GM19239 (cell line): ENCODE measurements around the gene GRIK3.
A peak's percentile ranks its signal among the peaks of the same experiment; 100 is the strongest.

Experiments used
- DNase-seq: peaks from one replicate; pipeline ENCODE4 v3.0.0; 2011; ENCODE audit warnings: low spot score; ENCODE audit not compliant: insufficient read length
- FAIRE-seq: peaks from 2 replicates; lab custom pipeline; 2011; peaks lifted over from hg19 to GRCh38; lab: Jason Lieb, UNC

Gene GRIK3

GRCh38 chr1:36884029-36884701 is 150.2 kb downstream of the GRIK3 start:
- peak; percentile 11 for FAIRE-seq
- DNase-seq, result no peak

DNA sequence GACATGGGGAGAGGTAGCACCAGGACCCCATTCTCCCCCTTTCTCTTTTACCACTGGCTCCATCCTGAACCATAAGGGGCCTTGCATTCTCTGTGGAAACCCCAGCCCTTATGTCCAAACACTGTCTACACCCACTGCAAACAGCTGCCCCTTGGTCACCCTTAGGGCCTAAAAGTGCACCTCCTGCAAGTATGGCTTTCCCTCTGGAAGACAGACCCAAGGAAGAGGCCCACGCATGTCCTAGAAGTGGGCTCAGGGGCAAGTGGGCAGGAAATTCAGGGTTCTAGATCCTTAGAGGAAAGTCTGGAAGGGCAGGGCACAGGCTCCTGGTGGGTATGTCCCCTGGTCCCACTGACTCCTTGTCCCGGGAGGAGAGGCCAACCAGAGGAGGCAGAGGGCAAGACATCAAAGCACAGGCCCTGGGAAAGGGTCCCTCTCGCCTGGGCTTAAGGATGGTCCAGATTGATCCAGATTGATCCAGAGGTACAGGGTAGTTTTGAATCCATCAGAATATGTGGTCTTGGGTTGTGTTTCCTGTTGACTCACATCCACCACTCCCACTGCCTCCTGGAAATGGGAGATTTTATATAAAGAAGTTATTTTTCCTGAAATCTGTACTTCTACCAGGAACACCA is 150.9 kb downstream of the GRIK3 start:
- FAIRE-seq (no peak), DNase-seq (no peak)

DNA sequence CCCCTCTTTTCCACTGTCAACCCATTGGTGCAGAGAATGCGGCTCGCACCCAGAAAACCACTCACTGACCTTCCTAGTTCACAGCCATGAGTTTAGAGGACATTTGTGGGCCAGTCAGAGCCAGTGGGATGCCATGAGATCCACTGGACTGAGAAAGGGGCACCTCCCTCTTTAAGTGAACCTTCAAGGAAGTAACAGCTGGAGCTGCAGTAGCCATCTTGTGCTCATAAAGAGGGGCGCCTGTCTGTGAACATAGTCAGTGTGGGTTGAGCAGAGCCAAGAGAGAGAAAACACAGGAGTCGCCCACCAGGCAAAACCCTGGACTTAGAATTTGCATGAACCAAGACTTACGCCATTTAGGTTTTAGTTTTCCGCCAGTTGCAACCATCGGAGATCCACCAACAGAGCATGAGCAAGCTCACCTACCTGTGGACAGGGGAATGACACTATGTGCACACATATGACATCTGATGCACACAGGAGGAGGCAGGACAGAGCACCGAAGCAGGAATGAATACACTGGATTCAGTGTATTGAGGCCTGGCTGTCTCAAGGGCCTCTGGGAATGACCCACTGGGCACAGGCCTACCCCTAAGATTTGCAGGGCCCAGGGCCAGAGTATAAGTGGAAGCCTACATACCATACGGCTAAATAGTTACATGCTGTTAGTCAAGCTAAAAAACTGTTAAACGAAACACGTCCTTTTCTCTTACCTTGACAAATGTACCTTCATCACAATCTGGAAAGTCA is 151.6 kb downstream of the GRIK3 start:
- FAIRE-seq, result no peak
- DNase-seq, result no peak

- DNase-seq (no peak), FAIRE-seq (no peak)
These were observed 152.8 kb downstream of the GRIK3 start for GRCh38 chr1:36881541-36881940.

- no peak for FAIRE-seq
These were observed 153.3 kb downstream of the GRIK3 start for GRCh38 chr1:36881068-36881405.

DNA sequence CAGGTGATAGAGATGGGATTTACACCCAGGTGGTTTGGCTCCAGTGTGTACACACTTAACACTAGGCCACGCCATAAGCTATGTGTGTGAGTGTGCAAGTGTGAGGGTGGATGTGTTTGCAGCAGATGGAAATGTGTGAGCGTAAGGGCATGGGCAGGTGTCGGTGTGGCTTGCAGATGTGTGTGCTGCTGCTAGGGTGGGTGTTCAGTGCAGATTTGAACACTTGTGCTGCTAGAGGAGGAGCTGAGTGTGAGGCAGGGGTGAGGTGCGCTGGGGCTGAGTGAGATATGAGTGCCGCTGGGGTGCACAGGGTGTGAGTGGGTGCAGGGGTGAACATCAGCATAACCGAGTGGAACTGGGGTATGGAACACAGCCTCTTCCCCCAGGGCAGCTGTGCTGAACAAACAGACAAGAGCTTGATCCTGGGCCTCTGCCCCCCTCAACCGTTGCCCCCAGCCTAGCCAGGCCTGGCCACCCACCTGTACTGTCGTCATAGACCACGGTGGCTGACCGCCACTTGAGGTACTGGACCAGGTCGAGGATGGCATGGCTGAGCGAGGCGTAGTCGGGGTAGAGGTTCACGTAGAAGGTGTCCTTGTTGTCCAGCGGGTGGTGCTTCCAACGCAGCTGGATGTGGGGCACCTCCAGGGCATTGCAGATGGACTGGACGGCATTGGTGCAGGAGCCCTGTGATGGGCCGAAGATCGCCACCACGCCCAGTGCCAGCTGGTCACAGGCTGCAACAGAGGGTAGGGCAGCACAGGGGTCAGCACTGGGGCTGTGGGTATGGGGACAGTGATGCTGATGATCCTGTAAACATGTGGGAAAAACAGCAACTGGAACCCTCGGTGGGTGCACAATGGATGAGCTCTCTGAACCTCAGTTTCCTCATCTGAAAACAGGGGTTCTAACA is 153.9 kb downstream of the GRIK3 start:
- DNase-seq (no peak), FAIRE-seq (no peak)

More at GRCh38 chr1:36881068-36881405, 153.3 kb downstream of the GRIK3 start:
- no peak for DNase-seq

DNA sequence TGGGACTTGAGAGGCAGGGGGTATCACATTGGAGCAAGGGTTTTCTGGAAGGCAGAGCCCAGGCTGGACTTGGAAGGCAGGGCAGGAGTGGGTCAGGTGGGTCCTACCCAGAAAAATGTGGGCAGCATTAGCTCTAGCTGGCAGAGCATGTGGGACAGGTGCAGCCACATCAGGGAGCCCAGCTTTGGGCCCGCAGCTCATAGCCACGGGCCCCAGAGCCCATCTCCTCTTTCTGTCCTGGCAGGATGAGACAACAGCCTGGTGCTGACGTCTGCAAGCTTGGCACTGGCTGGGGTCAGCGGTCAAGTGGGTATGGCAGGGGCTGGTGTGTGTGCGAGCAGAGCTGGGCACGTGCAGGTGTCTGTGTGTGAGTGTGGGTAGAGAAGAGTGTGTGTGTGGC is 154.7 kb downstream of the GRIK3 start:
- DNase-seq (no peak), FAIRE-seq (no peak)

DNA sequence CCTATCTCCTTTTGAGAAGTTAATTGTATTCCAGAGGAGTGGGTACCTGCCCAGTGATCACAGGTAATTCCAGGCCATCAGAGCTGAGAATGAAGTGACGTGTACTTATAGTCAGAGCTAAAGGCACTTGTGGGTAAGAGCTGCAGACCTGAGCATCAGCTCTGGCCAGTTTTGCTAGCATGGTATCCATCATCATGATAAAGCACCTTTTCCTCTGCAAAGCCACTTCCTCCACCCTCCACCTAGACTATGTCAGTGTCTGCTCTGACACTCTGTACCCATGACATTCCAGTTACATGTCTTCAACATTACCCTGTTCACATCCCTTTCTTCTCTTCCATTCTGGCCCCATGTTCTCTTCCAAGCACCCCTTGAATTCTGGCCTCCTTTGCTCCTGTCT is 157.3 kb downstream of the GRIK3 start:
- no peak for DNase-seq
- FAIRE-seq, result no peak

DNA sequence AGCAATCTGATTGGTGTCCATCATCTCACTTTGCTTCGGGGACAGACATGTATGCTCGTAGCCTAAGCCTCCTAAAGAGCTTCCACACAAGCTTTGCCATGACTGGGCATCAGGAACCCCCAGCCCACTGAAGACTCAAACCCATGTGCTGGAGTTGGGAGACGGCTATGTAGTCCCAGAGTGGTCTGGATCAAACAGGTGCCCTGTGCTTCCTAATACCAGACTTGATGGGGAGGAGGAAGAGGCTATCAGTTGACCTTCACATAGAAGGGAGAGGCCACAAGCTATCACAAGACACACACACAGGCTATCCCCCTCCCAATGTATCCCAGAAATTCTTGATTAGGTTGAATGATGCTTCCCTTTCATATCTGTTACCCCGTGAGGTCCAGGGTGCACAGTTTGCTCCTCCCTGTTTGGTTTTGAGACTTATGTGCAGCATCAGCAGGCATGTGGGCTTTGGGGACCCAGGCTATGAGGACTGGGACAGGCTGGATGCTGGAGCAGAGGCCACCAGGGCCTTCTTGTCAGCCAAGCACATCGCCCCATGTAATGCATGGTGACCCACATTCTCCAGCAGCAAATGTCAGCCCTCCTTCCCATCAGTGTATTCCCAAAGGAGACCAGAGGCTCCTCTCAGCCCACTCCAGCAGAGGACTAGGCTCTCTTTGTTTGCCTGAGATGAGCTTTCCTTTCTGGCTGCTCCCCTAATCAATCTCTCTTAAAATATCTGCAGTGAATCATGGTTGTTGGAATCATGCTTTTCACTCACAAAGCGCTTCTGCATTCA is 159.8 kb downstream of the GRIK3 start:
- FAIRE-seq, result no peak

DNA sequence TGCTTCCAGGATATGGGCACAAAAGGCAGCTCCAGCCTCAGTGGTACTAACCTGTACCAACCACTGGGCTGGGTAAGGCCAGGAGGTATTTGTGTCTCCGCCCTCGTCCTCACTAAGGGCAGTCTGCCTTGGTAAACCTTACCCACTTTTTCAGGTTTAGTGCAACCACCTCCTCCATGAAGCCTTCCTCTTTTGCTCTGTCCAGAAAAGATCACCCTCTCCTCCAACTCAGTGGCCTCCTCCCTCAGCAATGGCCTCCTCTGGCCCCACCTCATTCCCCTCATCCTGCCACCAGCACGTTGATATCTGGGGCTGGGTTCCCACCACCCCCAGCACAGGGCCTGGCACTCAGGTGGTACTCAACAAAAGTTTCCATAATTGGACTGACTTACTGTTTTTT is 161.5 kb downstream of the GRIK3 start:
- no peak for FAIRE-seq
- DNase-seq, result no peak

More for the DNA sequence above, 159.8 kb downstream of the GRIK3 start:
- no peak for DNase-seq

DNA sequence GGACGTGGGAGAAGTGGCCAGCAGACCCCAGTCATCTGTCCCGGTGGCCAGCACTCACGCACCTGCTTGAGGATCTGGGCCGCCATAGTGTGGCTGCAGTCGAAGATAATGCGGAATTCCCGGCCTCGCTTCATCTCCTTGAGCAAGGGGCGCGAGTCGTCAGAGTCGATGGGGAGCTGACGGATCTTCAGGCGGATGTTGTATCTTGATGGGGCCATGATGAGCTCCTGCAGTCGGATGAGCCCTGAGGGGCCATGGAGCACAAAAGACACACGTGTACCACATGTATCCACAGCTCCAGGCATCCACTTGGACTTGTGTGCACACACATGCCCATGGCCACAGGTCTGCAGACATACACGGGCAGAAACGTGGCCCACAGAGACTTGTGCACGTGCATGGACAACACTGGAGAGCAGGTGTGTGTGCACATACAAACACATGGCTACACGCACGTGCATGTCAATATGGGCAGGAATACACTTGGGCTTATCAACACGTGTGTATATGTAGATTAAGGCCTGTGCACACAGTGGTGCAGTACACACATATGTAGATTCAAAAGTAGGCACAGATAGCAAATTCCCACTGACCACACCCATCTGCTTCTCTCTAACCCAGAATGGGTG is 162.1 kb downstream of the GRIK3 start:
- DNase-seq (no peak), FAIRE-seq (no peak)

- DNase-seq, result no peak
- FAIRE-seq, result no peak
These were observed 163.0 kb downstream of the GRIK3 start for GRCh38 chr1:36871146-36871971.

DNA sequence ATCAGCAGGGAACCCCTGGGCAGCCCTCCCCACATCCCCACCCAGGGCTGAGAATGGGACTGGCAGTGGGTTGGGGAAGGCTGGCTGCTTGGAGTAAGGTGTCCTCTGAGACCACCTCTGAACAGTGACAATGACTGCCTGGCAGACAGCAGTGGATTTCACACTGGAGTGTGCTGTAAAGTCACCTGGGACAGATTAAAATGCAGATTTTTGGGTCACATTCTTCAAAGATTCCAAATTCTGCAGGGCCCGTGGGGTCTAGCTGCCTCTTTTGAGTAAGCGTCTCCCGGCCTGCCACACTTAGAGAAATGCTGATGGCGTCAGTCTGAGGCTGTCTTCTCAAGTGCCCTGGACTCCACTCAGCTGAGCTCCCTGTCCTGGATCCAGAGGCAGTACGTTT is 164.5 kb downstream of the GRIK3 start:
- FAIRE-seq, result no peak
- no peak for DNase-seq

- FAIRE-seq (no peak), DNase-seq (no peak)
These were observed 165.3 kb downstream of the GRIK3 start for GRCh38 chr1:36869054-36869453.

- no peak for DNase-seq
These were observed 166.7 kb downstream of the GRIK3 start for GRCh38 chr1:36867575-36867974.

GRCh38 chr1:36866169-36866814 is 168.0 kb downstream of the GRIK3 start:
- DNase-seq (no peak), FAIRE-seq (no peak)

More at GRCh38 chr1:36867575-36867974, 166.7 kb downstream of the GRIK3 start:
- no peak for FAIRE-seq

GRCh38 chr1:36865602-36865900 is 168.8 kb downstream of the GRIK3 start:
- no peak for FAIRE-seq

More at GRCh38 chr1:36865602-36865900, 168.8 kb downstream of the GRIK3 start:
- DNase-seq, result no peak
